IPS-11a (cell line): ENCODE results near the gene ZNF30.
"Not testable (repeated sequence)": the region's sequence is repeated elsewhere in the genome, so short reads cannot be mapped to it uniquely, and the experiment has no call there.

Source experiments
- H3K4me3 ChIP-seq: one replicate; pipeline ENCODE4 v1.5.1; 2013; ENCODE audit warnings: low read depth, low read length, control low read depth

Gene ZNF30

DNA sequence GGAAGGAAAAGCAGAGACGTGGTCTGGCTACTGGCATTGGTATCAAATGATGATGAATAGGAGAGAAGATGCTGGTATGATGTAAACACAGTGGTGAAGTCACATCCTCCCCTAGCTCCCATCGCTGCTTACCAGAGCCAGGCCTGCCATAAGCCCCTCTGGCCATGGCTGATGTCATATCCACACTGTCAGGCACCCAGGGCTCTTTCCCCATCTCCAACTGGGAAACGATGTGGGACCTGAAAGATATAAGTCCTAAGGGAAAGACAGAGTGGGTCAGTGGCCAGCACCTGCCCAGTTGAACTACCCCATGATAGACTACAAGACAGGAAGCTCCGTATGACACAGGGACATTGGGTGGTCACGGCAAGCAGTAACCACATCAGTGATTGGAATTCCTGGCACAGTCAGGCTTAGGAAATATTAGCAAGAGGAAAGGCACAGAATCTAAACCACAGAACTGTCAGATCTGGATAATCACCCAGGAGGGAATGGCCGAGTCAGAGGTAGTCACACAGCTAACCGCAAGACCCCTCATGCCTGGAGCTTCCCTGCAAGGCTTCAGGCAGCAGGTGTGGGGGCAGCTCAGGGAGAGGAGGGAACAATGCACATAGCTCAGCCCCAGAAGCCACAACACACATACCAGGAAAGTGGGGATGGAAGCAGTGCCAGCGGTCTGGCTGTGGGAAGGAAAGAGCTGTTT lies 33.6 kb downstream of the ZNF30 start:
- no peak overlapping the region for H3K4me3 ChIP-seq

DNA sequence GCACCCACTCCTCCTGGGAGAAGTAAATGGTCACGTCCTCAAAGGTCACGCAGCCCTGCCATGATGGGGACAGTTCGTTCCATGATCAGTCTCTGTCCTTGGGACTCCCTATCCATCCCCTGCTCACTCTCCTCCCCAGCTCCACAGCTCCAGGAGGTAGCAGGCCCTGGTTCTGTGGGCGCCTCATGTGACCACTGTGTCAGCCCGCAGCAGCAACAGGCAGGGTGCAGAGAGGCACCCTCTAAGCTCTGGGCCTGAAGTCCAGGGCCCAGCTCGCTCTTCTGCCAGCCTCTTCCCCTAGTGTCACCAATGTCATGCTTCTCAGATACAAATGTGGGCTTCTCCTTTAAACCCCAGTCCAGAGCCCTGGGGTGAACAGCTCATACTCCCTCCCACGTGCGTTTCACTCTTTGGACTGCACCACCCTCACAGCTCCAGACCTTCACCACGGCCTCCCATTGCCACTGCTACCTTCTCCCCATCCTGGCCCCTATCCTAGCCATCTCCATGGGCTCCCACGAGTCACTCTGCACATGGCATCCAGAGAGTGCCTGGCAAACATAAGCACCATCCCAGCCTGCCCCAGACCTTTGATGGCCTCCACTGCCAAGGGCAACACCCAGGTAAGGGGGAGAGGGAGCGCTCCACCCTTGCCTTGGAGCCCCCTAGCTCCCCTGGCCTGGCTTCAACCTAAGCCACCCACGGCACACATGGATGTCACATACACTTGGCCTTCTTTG lies 34.4 kb downstream of the ZNF30 start:
- no peak overlapping the region for H3K4me3 ChIP-seq

DNA sequence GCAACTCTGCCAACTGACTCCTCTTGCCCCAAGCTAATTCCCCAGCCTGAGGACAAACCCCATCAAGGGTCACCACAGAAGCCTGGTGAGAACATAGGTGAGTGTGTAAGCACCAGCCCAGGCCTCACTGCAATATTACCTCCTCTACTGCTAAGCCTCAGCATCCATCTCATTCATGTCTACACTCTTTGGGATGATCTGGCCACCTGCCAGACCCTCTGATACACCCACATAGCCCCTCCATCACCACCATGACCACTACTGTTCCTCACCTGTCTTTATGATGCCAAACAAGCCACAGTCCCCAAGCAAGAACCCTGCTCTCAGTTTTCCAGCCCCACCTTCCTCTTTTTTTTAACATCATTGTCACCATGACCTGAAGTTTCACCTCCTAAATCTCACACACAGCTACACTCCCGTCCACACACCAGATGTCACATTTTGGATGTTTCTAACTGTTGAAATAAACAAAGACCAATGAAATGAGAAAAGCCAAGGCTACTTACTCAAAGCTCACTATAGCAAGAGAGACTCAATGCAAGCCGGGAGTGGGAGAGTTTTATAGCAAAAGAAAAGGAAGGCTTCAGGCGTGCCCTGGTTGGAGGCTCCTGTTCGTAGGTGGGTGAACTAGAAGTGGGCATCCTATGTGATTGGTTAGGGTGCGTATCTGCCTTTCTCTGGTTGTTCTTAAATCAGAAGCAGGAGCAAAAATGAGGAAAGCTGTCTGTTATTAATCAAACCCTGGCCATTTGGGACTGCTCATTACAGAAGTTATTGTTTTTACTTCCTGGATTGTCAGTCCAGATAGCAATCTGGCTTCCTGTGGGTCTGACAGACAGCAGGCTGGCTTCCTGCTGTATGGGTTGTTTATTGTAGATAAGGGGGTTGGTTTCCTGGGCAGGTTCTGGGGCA lies 35.3 kb downstream of the ZNF30 start:
- no peak overlapping the region for H3K4me3 ChIP-seq

DNA sequence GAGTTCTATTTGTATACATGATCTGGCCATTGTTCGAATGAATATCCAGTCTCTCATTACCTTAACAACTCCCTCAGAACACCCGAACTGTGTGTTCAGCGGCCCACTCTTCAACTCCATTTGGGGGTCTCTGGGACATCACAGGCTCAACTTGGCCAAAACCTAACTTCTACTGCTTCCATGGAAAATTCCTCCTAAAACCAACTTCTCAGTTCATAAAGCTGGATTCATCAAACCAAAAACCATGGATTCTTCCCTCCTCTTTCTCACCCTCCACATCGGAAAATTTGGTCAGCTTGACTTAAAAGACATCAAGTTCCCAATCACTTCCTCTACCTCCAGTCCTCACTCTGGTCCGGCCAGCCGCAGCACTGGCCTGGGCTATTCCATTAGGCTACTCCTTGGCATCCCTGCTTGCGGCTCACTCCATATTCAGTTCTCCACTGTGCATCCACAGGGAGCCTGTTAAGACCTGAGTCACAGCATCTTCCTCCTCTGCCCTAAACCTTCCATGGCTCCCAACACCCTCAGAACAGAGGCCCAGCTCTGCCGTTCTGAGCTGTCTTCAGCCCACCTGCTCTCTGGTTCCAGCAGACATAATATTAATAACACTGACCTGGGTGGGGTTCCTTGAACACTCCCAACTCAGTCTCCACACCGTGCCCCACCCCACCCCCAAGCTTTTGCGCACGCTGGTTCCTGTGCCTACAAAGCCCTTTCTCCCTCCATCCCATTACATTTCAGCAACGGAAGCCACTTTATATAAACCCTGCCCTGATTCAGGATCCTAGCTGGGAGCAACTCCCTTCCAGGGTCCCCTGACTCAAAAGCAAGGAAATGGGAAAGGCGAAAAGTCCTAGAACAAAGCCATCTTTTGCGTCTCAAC lies 36.2 kb downstream of the ZNF30 start:
- peak overlapping the region; percentile 65 for H3K4me3 ChIP-seq

DNA sequence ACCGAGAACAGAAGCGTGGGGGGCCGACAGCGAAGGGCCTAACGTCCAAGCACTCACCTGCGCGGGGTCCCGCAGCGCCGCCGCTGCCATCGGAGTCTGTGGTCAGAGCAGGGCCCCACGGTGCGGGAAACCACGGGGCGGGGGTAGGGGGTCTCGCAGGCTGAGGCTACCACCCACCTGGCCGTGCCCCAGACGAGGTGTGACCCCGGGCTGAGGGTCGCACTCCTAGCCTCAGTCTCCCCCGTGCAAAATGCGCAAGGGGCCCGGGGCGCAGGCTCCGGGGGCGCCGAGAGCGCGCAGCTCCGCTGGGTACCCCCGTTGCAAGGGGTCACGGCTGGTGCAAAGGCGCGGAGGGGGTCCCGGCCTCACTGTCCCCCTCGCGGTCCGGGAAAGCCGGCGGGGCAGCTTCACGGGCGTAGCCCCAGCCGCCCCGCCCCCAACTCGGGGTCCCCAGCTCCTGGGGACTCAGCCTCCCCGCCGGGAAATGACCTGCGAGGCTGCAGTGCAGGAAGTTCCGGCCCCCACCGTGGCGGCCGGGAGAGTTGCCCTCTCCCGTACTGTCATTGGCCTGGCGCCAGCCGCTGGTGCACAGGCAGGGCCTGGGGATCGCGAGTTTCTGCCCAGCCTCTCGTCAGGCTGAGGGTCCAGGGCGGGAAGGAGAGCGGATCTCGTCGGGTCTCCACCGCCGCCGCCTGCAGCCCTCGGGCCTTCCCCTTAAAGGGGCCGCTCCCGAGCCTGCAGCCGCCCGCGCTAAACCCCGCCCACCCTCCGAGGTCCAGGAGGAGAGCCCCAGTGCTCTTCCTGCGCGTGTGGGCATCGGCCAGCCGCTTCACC lies 37.1 kb downstream of the ZNF30 start, which contains the start of gene ZNF792:
Gene ZNF792, minus strand, starts transcription at position 657 of the 834 bp plus-strand sequence. Its CDS starts 567 bp downstream, at position 90.
- peak within 1 kb of the TSS; percentile 65 for H3K4me3 ChIP-seq

DNA sequence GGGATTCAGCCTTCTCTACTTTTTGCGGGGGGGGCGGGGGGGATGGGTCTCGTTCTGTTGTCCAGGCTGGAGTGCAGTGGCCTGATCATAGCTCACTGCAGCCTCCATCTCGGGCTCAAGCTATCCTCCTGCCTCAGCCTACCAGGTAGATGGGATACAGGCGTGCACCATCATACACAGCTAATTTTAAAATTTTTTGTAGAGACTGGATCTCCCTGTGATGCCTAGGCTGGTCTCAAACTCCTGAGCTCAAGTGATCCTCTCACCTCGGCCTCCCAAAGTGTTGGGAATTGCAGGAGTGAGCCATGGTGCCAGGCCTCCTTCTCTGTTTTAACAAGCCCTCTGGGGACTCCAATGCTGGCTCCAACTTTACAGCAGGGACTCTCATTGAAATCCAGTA lies 37.9 kb downstream of the ZNF30 start:
- H3K4me3 ChIP-seq, result peak overlapping the region; percentile 65

DNA sequence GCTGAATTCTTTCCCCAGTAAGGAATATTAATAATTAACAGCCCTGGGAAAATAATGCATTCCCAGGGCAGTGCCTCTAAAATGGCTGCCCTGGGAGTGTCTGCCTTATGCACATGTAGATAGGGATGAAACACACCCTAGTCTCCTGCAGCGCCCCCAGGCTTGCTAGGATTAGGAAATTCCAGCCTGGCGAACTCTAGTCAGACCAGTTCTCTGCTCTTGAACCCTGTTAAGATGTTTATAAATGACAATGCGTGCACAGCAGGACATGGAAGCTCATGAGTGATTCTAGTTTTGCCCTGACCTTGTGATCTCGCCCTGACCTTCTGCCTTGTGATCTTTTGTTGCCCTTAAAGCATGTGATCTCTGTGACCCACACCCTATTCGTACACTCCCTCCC lies 38.8 kb downstream of the ZNF30 start:
- H3K4me3 ChIP-seq, result not testable (repeated sequence)

DNA sequence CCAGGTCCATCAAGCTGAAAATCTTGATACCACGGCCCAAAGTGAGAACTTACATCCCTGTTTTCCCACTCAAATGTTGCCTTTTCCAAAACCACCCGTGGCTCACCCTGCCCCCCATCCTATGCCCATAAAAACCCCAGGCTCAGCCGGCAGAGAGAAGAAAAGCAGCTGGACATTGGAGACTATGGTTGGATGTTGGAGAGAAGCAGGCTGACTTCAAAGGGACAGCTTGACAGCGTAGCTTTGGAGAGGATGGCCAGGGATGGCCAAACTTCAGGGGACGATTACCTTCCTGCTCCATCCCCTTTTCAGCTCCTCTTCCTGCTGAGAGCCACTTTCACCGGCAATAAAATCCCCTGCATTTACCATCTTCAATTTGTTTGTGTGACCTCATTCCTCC lies 40.8 kb downstream of the ZNF30 start:
- no peak overlapping the region for H3K4me3 ChIP-seq

DNA sequence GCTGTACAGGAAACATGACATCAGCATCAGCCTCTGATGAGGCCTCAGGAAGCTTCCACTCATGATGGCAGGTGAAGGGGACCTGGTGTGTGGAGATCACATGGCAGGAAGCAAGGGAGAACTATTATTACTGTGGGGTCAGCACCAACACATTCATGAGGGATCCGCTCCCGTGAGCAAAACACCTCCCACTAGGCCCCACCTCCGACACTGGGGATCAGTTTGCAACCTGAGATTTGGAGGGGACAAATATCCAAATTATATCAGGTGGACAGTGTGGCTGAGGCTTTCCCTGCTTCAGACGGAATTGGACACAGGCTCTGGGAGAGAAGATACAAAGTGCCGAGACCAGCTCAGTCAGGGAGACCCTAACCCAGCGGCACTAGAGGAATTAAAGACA lies 43.0 kb downstream of the ZNF30 start:
- no peak overlapping the region for H3K4me3 ChIP-seq

DNA sequence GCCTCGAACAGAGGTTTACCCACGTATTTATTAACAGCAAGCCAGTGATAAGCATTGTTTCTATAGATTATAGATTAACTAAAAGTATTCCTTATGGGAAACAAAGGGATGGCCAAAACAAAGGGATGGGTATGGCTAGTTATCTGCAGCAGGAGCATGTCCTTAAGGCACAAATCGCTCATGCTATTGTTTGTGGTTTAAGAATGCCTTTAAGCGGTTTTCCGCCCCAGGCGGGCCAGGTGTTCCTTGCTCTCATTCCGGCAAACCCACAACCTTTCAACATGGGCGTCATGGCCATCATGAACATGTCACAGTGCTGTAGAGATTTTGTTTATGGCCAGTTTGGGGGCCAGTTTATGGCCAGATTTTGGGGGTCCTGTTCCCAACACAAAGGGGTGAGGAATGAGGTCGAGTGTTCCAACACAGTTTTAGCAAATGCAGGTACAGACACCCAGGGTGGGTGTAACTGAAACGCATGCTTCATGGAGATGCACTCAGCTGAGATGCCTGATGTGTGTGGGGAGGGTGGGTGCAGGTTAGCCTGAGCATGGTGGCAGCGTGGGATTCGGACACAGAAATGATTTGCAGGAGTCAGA lies 43.6 kb downstream of the ZNF30 start:
- not testable (repeated sequence) for H3K4me3 ChIP-seq

DNA sequence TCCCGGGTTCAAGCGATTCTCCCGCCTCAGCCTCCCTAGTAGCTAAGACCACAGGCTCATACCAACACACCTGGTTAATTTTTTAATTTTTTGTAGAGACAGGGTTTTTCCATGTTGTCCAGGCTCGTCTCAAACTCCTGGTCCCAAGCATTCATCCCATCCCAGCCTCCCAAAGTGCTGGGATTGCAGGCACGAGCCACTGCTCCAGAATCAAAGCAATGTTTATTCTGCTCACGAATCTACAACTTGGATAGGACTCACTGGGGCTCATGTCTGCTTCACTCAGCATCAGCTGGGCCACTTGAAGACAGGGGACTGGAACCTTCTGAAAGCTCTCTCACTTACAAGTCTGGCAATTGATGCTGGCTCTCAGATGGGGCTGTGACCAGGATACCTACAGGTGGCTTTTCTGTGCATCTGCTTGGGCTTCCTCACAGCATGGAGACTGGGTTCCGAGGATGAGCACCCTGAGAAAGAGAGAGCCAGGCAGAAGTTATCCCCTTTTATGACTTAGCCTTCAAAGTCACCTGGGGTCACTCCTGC lies 45.5 kb downstream of the ZNF30 start:
- H3K4me3 ChIP-seq, result no peak overlapping the region

DNA sequence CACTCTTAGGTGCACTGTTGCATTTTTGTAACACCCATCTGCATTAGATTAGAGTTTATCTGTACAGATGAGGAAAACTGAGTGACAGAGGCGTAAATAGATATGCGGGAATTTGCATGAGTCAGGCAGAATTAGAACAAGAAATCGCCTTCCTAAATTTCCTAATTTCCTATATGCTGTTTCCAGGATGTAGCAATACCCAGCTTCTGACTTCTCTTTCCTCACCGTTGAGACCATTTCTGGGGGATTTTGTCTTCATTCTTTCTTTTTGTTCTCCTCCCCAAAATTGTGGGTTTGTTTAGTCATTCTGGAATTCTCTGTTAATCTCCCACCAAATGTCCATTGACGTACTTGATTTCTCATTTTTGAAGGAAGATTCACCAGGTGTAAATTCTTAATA lies 47.9 kb downstream of the ZNF30 start:
- no peak overlapping the region for H3K4me3 ChIP-seq

DNA sequence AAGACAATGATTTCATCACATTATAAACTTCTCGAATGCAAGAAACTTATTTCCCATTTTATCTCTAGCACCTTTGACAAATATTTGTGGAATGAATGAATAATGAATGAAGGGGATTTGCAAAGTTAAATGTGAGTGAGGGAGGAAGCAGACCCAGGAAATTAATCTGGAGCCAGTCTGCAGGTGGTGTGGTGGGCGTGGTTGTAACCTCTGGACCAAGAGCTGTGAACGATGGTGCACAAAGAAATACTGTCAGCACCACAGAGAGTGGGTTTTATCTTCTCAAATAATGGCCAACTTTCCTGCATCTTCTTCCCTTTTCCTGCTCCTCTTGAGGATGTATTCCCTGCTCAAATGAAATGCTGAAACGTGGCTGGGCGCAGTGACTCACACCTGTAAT lies 48.4 kb downstream of the ZNF30 start:
- no peak overlapping the region for H3K4me3 ChIP-seq

DNA sequence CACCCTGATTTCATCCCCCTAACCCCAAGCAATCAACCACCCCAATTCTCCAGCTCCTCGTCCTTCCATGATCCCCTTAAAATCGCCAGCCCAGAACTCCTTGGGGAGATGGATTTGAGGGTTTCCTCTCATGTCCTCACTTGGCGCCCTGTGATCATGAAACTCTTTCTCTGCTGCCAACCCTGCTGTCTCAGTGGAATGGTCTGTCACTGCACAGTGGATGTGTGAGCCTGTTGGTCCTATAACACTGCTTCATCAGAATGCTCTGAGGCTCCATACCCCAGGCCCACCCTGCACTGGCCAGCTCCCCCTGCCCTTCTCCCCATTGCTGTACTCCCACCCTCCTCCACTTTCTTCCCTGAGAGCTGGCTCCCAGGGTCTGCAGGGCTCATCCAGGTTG lies 49.9 kb downstream of the ZNF30 start:
- H3K4me3 ChIP-seq, result no peak overlapping the region

DNA sequence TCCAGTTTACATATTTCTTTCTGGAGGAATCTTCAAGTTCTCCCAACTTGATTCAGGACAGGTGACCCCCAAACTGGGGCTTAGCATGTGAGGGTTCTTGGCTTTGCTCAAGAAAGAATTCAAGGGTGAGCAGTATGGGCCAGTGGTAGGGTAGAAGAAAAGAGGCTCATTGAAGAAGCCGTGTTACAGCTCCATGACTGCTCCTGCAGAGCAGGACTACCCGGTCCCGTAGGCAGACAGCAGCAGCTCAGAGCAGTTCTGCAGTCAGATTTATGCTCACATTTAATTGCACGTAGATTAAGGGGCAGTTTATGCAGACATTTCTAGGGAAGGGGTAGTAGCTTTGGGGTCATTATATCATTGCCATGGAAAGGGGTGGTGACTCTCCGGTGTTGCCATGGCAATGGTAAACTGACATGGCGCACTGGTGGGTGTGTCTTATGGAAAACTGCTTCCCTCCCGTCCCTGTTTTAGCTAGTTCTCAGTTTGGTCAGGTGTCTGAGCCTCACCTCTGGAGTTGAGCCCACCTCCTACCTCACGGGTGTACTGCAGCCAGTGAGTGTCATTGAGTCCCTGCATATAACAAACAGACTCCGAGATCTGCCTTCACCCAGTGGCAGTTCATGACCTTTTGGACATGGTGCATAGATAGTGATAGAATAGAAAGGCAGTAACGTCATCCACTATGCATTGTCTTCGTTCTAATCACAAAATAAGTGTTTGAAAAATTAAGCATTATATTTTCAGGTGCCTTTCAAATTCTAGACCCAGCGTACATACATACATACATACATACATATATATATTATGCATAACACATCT lies 53.3 kb downstream of the ZNF30 start:
- no peak overlapping the region for H3K4me3 ChIP-seq

DNA sequence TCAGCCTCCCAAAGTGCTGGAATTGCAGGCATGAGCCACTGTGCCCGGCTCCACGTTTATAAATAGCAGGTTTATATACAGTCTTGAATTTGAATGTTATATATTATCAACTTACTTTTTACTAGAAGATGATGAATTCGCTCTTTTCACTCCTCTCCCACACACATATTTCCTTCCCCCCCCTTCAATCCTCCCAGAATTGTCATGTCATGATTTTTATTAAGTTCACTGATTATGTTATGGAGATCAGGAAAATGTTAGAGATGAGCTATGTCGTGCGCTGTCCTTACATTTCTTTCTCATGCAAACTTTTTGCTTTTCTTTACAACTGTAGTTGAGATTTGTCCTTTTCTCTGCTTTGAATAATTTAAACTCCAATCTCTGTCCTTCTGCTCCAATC lies 55.6 kb downstream of the ZNF30 start:
- H3K4me3 ChIP-seq, result no peak overlapping the region

DNA sequence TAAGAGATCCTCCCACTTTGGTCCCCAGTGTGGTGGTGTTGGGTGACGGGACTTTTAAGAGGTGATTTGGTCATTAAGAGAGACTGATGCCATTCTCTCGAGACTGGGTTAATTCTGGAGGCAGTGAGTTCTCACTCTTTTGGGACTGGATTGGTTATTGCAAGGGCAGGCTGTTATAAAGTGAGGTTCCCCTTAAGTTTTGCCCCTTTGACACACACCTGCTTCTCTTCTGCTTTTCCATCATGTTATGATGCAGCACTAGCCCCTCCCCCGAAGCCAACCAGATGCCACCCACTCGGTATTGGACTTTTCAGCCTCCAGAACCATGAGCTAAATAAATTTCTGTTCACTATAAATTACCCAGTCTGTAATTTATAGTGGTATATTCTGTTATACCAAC lies 57.1 kb downstream of the ZNF30 start:
- H3K4me3 ChIP-seq, result no peak overlapping the region

DNA sequence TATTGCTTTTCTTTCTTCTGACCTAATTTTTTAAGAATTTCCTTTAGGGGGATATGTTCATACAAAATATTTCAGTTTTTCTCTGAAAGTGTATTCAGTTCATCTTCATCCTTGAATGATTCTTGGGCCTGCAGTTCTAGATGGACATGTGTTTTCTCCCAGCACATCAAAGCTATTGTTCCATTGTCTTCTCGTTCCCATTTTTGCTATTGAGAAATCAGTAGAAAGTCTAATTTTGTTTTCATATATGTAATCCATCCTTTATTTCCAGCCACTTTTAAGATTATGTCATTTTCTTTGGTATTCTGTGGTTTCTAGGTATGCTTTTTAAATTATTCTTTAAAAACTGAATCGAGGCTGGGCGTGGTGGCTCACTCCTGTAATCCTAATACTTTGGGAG lies 57.6 kb downstream of the ZNF30 start:
- no peak overlapping the region for H3K4me3 ChIP-seq
